Measurements from ENCODE around the gene CLEC5A. TPM values are rescaled to one million over a fixed set of nuclear protein-coding genes. Genes with fewer than 3 reads are reported as not detected.

The CLEC5A gene
- total RNA-seq, 2 donors from 2014 or later, result not detected

DNA sequence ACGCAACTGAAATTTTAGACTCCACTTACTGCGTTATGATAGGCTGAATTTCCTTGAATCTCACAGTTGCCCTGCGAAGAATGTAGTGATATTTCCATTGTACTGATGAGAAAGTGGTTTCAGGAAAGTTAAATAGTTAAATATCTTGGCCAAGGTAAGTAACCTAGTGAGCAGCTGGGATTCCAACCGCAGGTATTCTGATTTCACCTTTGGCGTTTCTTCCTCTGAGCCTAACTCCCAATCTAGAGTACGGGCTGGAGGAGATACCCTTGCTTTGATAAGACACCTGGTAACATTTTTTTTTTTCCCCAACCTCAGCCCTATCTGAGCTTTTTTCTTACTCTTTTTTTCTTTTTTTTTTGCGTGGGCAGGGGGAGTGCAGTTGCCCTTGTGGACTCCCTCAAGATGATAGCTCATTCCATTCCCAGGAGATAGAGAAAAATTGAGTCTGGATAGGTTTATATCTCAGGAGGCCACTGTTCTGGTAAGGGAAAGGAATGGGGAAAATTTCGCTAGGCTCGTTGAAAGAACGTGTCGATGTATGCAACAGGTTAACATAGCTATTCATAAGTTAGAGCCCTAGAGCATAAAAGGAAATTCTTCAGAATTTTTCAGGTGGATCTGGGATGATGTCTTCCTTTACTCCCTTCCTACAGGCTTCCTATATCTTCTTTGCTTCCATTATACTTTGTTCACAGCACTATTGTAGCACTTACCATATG, 29.9 kb upstream of the CLEC5A start:
- Mint-ChIP-seq H3K27me3 (ENCODE audit: insufficient read depth) (no peaks in the 10 kb centered on the region), H3K9me3 (peaks cover 6% of the 10 kb centered on the region), H3K4me1 (peaks cover 12% of the 10 kb centered on the region), H3K36me3 (ENCODE audit: low read depth) (no peaks in the 10 kb centered on the region), H3K27ac (peak overlapping the region; percentile 65), H3K4me3 (peak overlapping the region; percentile 46)
- no peaks in the 10 kb centered on the region for H3K4me1 ChIP-seq (ENCODE audit: control insufficient read depth, insufficient read depth, low read length)
- H3K4me3 ChIP-seq (ENCODE audit: low read length), result no peak overlapping the region
- DNase-seq, result no peak
- 42 to 63% methylated on average over 6 to 11 of the region's 11 CpGs for WGBS, 2 experiments (ENCODE audit: insufficient coverage in 1 of 2, insufficient read length in 1 of 2)
- no peaks in the 10 kb centered on the region for H3K36me3 ChIP-seq (ENCODE audit: control insufficient read depth, insufficient read depth, low read length)
- TF ChIP-seq, protein P1, sequence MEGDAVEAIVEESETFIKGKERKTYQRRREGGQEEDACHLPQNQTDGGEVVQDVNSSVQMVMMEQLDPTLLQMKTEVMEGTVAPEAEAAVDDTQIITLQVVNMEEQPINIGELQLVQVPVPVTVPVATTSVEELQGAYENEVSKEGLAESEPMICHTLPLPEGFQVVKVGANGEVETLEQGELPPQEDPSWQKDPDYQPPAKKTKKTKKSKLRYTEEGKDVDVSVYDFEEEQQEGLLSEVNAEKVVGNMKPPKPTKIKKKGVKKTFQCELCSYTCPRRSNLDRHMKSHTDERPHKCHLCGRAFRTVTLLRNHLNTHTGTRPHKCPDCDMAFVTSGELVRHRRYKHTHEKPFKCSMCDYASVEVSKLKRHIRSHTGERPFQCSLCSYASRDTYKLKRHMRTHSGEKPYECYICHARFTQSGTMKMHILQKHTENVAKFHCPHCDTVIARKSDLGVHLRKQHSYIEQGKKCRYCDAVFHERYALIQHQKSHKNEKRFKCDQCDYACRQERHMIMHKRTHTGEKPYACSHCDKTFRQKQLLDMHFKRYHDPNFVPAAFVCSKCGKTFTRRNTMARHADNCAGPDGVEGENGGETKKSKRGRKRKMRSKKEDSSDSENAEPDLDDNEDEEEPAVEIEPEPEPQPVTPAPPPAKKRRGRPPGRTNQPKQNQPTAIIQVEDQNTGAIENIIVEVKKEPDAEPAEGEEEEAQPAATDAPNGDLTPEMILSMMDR (conservative IDR thresholded peaks at IDR 0.05), result no peak
- H3K27ac ChIP-seq (ENCODE audit: low read depth, low read length), result no peak overlapping the region
- no peak overlapping the region for H3K9ac ChIP-seq (ENCODE audit: extremely low read depth, low read length, poor library complexity, severe bottlenecking)
- no peaks in the 10 kb centered on the region for H3K27me3 ChIP-seq (ENCODE audit: control insufficient read depth, insufficient read depth, low read length, poor library complexity, severe bottlenecking)
- H3K9me3 ChIP-seq (ENCODE audit: control insufficient read depth, low read length), result no peaks in the 10 kb centered on the region

DNA sequence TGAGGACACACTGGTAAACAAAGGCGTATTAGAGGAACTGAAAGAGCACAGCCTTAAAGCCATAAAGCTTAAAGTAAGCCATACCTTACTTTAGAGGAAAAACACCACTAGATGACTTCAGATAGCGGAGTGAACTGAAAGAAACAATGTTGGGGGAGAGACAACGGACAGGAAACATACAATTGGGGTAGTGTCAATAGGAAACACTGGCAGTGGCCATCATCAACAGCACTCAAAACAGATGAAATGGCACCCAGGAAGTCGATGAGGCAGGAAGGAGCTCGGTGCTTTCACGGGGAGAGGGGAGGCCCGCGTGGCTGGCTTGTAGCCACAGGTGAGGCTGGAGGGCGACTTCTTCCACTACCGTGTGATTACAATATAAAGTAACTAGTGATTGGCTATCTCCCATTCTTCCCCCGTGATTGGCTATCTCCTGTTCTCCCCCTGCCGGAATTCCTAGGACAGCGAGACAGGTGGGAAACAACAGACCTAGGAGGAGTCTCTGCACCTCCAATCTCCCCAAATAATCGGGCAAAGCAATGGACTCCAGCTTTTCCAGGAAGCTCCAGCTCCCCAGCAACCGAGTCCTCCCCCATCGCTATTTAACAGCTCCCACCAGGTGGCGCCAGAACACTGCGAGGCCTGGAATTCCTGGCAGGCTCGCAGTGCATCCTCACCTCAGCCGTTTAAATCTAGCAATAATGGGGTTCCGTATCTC, 29.2 kb upstream of the CLEC5A start:
- TF ChIP-seq, protein P1 (conservative IDR thresholded peaks at IDR 0.05), result peak; percentile 99
- peak overlapping the region; percentile 46 for H3K4me3 Mint-ChIP-seq

DNA sequence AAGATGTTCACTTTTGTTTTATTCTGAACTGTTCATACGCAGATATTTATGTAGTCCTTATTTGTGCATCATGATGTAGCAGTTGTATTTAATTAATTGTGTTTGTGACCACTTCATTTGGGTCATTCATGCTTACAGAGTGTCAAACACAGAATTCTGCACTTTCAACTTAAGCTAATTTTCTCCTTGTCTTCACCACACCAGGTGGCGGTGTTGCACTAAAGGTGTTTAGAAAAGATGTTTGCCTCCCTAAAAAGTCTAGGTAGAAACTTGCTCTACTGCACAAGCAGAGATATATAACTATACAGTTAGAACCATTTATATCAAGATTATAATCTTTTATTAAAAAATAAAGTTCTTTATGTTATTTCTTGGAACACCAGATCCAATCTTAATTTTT, 28.1 kb upstream of the CLEC5A start:
- no peak overlapping the region for H3K4me3 Mint-ChIP-seq
- Histone ChIP-seq H3K9ac (ENCODE audit: extremely low read depth, low read length, poor library complexity, severe bottlenecking) (no peak overlapping the region), H3K4me1 (ENCODE audit: control insufficient read depth, insufficient read depth, low read length) (no peaks in the 10 kb centered on the region), H3K27ac (ENCODE audit: low read depth, low read length) (no peak overlapping the region), H3K27me3 (ENCODE audit: control insufficient read depth, insufficient read depth, low read length, poor library complexity, severe bottlenecking) (no peaks in the 10 kb centered on the region), H3K4me3 (ENCODE audit: low read length) (no peak overlapping the region), H3K9me3 (ENCODE audit: control insufficient read depth, low read length) (no peaks in the 10 kb centered on the region), H3K36me3 (ENCODE audit: control insufficient read depth, insufficient read depth, low read length) (no peaks in the 10 kb centered on the region)
- WGBS, 2 experiments (ENCODE audit: insufficient coverage in 1 of 2, insufficient read length in 1 of 2), result 57% methylated on average over 2 of the region's 2 CpGs; no CpG with 5 or more reads in 1 of the 2 experiments
- TF ChIP-seq, protein P1 (conservative IDR thresholded peaks at IDR 0.05), result peak; percentile 82
- H3K27me3 Mint-ChIP-seq (ENCODE audit: insufficient read depth), result peaks cover 2% of the 10 kb centered on the region
- H3K4me1 Mint-ChIP-seq, result peaks cover 12% of the 10 kb centered on the region
- H3K9me3 Mint-ChIP-seq, result peaks cover 4% of the 10 kb centered on the region
- peak; percentile 72 for DNase-seq
- no peak overlapping the region for H3K27ac Mint-ChIP-seq
- no peaks in the 10 kb centered on the region for H3K36me3 Mint-ChIP-seq (ENCODE audit: low read depth)

More for the DNA sequence above, 29.2 kb upstream of the CLEC5A start:
- H3K27me3 ChIP-seq (ENCODE audit: control insufficient read depth, insufficient read depth, low read length, poor library complexity, severe bottlenecking), result no peaks in the 10 kb centered on the region
- no peaks in the 10 kb centered on the region for H3K36me3 Mint-ChIP-seq (ENCODE audit: low read depth)
- H3K4me1 ChIP-seq (ENCODE audit: control insufficient read depth, insufficient read depth, low read length), result no peaks in the 10 kb centered on the region
- no peaks in the 10 kb centered on the region for H3K36me3 ChIP-seq (ENCODE audit: control insufficient read depth, insufficient read depth, low read length)
- DNase-seq, result peak; percentile 97
- no peak overlapping the region for H3K27ac ChIP-seq (ENCODE audit: low read depth, low read length)
- peaks cover 12% of the 10 kb centered on the region for H3K4me1 Mint-ChIP-seq
- H3K4me3 ChIP-seq (ENCODE audit: low read length), result peak overlapping the region; percentile 42
- 32 to 49% methylated on average over 3 to 21 of the region's 21 CpGs for WGBS, 2 experiments (ENCODE audit: insufficient coverage in 1 of 2, insufficient read length in 1 of 2)
- H3K9ac ChIP-seq (ENCODE audit: extremely low read depth, low read length, poor library complexity, severe bottlenecking), result no peak overlapping the region
- H3K9me3 ChIP-seq (ENCODE audit: control insufficient read depth, low read length), result no peaks in the 10 kb centered on the region
- peak overlapping the region; percentile 65 for H3K27ac Mint-ChIP-seq
- peaks cover 4% of the 10 kb centered on the region for H3K9me3 Mint-ChIP-seq
- peaks cover 2% of the 10 kb centered on the region for H3K27me3 Mint-ChIP-seq (ENCODE audit: insufficient read depth)

All from endodermal cell (in vitro differentiated cells).